Heart left ventricle (tissue), 13 donors: ENCODE data around the gene ETV6.

Experiments
- POLR2A ChIP-seq, 2 donors: fragments of 450-650 bp; IDR thresholded peaks; one replicate each; pipeline ENCODE4 v1.6.1; 2017; ENCODE audit warnings: antibody characterized with exemption in 2 of 2, mild to moderate bottlenecking in 2 of 2, moderate library complexity in 2 of 2
- TF ChIP-seq, protein P1 (sequence below), 12 donors: fragments of 200-600 bp; sonication (generic) in 4 of 12; IDR thresholded peaks; one replicate each; pipeline versions ENCODE4 v1.5.0 to v1.8.0; 2018 to 2022; ENCODE audit warnings: antibody characterized with exemption in 12 of 12, mild to moderate bottlenecking in 5 of 12
- donor health status: ischemic (EF 13 %, LVEDD 7.1; RV severe dilation, severe dysfunction).
- donor health status: DM: no; HTN: yes; CAD: no.
- donor health status: DM: no; HTN: no; CAD: no.
- donor health status: ischemic (EF 25% LVEDD 6.9; RV normal size, moderate dysfunction).
- donor health status: ischemic (EF 25% LVEDD 5.7; RV mildly dilated, moderate dysfunction).
- donor health status: ischemic (EF 35%, LVEDD 5.7; RV mildly dilated, moderate dysfunction).
- donor health status: nonischemic (EF 11% LVEDD 7.7; RV severe dilation, severe dysfunction).
- donor health status: DM: yes; HTN: yes; CAD: no.
- donor health status: PGD.
- donor health status: ischemic (EF 29% LVEDD 5.4; RV normal size, mild dysfunction).
- donor health status: nonischemic (EF 23%, LVEDD 6.1; RV moderate dilation, normal function).

GRCh38 chr12:11635341-11635740, 14.1 kb upstream of the ETV6 start:
- TF ChIP-seq, protein P1, sequence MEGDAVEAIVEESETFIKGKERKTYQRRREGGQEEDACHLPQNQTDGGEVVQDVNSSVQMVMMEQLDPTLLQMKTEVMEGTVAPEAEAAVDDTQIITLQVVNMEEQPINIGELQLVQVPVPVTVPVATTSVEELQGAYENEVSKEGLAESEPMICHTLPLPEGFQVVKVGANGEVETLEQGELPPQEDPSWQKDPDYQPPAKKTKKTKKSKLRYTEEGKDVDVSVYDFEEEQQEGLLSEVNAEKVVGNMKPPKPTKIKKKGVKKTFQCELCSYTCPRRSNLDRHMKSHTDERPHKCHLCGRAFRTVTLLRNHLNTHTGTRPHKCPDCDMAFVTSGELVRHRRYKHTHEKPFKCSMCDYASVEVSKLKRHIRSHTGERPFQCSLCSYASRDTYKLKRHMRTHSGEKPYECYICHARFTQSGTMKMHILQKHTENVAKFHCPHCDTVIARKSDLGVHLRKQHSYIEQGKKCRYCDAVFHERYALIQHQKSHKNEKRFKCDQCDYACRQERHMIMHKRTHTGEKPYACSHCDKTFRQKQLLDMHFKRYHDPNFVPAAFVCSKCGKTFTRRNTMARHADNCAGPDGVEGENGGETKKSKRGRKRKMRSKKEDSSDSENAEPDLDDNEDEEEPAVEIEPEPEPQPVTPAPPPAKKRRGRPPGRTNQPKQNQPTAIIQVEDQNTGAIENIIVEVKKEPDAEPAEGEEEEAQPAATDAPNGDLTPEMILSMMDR (IDR thresholded peaks at IDR 0.05): no peak
- no peak for TF ChIP-seq POLR2A (IDR thresholded peaks at IDR 0.05)
